ACHN (cell line): ENCODE results near the gene FHL2.
"Not testable (repeated sequence)": the region's sequence is repeated elsewhere in the genome, so short reads cannot be mapped to it uniquely, and the experiment has no call there.

Experiments used
- DNase-seq: peaks from one replicate; pipeline ENCODE4 v3.0.0-alpha.2; 2015
- in situ Hi-C: cut with HindIII; loops from 2 replicates; pipeline ENCODE4 v1.10.0; 2017; ENCODE audit warnings: low sequenced_read_pairs, low pct_ligation_motif_present, low pct_unique_long_range_greater_than_20kb

The FHL2 gene

DNA sequence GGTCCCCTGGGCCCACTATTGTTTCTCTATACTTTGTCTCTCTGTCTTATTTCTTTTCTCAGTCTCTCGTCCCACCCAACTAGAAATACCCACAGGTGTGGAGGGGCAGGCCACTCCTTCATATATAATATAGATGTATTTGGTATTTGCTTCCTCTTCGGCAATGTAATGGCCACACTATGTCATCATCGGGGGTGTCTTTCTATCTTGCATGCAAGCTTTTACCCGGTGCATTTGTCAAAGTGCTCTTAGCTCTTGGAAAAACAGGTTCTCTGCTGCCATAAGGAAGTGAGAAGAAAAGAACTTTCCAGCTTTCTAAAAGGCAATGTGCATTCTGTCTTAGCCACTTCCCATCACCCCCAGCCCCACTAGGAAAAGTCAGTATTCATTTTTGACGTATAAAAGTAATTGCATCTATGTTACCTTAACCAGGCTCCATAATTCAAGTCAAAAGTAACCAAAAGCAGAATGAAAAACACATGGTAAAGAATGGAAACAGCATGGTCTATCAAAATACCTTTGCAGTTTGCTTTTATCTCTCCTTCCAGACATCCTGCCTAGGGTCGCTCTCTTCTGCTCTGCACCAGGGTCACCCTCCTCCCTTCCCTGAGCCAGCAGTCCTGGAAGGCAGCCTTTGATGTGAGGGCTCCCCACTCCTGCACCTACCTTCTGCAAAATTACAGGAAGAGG lies 27.2 kb upstream of the FHL2 start:
- in situ Hi-C loops, result no loop called here
- no peak for DNase-seq

DNA sequence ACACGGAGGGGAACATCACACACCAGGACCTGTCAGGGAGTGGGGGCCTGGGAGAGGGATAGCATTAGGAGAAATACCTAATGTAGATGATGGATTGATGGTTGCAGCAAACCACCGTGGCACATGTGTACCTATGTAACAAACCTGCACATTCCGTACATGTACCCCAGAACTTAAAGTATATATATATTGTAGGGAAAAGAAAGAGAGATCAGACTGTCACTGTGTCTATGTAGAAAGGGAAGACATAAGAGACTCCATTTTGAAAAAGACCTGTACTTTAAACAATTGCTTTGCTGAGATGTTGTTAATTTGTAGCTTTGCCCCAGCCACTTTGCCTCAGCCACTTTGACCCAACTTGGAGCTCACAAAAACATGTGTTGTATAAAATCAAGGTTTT lies 26.0 kb upstream of the FHL2 start:
- in situ Hi-C loops, DNase-seq: not testable (repeated sequence)

DNA sequence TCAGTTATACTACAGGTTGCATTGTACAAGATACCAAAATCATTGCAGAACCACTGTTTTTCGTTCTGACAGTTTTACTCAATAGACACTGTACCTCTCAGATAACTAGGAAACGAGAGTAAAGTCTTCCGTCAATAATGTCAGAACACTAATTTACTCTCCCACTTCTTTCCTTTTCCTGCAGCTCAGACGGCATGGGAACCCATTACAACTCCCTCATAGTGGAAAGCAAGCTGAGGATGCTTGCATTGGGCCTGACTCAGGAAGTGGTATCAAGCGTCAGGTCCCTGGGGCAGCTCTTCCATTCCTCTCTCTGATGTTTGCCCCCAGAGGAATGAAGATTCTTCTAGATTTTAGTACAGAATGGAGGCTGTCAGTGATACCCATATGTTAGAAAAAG lies 23.9 kb upstream of the FHL2 start:
- in situ Hi-C loops, result no loop called here
- DNase-seq, result no peak

DNA sequence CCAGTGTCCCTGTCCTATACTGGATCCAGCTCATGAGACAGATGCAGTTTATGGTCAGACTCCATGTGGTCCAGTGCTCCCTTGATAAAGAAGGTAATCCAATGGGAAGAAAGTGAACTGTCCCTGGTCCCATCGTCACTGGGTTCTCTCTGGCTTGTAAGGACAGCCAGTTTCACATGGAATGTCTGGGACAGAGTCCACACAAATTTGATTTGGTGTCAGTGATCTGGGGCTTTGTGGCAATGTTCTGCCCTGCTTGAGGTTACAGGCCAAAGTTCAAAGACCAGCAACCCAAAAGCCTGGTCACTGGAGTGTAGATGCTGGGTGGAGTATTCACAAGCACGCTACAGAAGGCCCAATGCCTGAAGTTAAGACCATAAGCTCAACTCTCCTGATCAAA lies 22.2 kb upstream of the FHL2 start:
- no peak for DNase-seq
- in situ Hi-C loops, result no loop called here

DNA sequence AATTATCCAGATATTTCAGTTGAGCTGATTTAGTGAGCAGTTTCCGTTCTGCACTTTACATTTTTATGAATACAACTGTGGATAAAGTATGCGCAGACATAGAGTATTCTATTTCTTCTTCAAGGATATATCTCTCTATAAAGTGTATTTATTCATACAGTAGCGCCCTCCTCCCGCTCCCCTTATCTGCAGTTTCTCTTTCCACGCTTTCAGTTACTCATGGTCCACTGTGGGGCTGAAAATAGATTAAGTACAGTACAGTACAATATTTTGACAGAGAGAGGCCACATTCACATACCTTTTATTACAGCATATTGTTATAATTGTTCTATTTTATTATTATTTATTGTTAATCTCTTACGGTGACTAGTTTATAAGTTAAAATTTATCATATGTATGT lies 19.7 kb upstream of the FHL2 start:
- in situ Hi-C loops, result no loop called here
- no peak for DNase-seq

DNA sequence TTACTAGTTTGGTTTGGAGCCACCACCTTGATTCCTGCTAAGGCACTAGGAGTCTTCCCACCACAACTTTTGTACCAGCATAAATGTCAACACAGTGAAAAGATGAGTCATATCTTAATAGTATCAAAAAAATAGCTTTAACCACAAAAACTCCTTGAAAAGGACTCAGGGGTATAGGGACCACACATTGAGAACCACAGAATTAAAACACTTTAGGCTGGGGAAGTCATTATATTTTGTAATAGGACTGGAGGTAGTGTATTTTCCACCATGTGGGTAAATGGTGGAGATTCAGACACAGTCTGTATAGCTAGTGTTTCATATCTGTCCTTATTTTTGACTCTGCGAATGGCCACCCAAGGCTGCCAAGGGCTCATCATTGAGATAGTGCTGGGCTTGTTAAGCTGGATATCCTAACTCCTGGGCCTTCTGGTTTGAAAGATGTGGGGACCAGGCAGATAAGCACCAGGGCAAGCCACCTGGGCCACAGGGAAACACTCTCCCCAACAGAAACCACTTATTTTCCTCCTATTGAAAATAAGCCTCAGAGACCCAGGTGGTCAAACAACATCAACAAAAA lies 19.1 kb upstream of the FHL2 start:
- DNase-seq, result no peak

DNA sequence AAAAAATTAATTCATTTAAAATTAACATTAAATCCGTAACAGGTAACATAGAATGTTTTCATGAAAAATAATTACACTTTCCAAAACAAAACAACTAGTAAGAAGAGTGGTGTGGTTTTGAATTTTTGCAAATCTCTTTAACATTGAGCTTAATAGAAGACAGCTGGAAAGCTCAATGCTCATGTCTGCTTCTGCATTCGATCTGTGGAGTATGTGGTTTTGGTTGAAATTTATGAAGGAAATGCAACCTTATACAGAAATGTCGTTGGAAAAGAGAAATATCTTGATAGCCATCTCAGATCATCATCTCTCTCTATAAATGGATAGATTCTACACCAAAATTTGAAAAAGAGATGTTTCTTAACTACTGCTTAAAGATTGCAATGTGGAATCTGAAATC lies 17.3 kb upstream of the FHL2 start:
- in situ Hi-C loops, result no loop called here
- DNase-seq, result no peak

More for the DNA sequence above, 19.1 kb upstream of the FHL2 start:
- in situ Hi-C loops, result no loop called here

DNA sequence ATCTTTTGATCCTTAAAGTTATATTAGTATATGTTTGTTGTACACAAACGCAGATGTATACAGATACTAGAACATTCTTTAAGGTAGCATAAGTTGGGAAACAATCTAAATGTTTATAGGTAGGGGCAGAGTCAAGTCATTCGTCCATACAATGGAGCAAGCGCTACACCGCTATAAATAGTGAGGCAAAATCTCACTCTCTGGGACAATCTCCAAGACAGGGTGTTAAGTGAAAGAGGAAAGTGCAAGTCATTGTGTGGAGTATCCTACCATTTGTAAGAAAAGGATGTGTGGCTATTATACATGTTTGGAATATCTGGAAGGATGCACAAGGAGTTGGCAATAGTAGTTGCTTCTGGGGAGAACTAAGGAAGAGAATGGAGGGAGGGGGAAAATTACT lies 16.2 kb upstream of the FHL2 start:
- no peak for DNase-seq
- in situ Hi-C loops, result no loop called here

DNA sequence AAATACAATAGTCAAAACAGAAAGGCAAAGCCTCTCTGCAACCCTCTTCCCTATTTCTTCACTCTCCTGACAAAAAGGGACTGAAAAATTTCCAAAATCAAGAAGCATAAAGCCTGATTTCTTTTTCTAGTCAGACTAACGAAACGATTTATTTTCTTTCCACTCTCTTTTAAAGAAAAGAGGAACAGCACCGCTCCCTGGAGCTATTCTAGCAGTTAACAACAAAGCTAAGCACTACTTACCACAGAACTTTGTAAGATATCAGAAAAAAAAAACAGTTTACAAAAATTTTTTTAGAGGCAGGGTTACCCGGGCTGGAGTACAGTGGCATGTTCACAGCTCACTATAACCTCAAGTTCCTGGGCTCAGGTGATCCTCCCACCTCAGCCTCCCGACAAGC lies 14.4 kb upstream of the FHL2 start:
- DNase-seq, result no peak
- in situ Hi-C loops, result no loop called here

DNA sequence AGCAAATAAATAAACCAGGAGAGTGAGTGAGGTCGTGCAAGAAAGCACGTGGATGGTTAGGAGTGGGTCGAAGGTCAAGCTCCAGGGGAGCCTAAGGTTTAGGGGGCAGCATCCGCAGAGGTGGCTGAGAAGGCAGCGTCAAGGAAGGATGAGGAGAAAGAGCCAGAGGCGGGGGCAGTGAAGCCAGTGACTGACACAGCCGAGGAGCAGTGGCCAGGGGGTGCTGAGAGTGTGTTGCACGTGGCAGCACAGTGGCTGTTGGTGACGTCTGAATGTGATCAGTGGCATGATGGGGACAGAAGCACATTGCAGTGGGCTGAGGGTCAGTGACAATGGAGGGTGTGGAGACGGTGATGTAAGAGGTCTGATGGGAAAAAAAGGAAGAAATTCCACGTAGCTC lies 13.7 kb upstream of the FHL2 start:
- in situ Hi-C loops, result no loop called here
- DNase-seq, result no peak

DNA sequence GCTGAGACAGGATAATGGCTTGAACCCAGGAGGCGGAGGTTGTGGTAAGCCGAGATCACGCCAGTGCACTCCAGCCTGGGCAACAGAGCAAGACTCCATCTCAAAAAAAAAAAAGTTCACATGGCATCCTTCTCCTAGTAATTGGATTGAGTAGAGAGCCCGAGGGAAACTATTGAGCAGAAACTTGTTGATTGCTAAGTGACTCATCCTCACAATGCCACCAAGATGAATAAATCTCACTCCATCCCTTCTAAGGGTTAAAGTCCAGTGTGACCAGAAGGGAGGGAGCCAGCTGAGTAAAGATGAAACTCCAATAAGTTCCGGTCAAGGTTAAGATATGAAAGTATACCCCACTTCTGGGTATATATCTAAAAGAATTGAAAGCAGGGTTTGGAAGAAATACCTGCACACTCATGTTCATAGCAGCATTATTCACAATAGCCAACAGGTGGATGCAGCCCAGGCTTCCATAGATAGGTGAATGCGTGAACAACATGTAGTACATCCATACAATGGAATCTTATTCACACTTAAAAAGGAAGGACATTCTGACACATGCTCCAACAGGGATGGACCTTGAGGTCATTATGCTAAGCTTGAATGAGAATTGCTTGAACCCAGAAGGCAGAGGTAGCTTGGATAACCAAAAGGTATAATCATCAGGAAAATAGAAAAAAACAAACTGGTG lies 13.0 kb upstream of the FHL2 start:
- in situ Hi-C loops, result no loop called here
- no peak for DNase-seq

DNA sequence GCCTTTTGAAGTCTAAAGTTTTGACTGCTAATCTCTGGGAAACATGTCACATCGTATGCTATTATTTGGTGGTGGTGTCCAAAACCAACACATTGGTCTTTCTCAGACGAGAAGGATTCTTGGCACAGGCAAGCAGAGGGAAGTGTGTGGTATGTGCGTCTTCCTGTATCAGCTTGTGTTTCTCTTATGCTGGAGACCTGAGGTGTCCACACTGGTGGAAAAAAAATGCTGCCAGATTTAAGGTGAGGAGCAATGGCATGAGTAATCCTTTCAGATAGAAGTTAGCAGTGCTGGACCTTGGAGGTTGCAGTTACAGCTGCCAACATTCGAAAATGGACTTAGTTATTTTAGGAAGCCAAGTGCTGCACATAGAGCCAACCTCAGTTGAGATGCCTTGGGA lies 11.7 kb upstream of the FHL2 start:
- in situ Hi-C loops, result no loop called here
- DNase-seq, result no peak

DNA sequence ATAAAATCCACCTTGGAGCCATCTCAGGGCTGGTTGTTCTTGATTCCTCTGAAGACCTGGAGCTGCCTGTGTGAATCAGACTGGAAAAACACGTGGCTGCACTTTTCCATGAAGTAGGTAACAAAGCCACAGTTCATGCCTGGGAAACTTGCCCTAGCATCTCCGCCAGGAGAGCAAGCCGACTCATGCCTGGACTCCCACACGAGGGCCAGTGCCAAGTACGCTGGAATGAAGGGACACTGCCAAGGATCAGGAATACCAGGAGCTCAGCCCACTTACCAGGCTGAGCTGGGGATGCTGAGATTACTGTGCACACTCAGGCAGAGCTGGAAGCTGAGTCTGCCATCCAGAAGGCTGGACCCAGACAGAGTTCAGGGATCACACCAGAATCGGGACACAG lies 10.9 kb upstream of the FHL2 start:
- in situ Hi-C loops, result no loop called here
- DNase-seq, result peak; percentile 84

DNA sequence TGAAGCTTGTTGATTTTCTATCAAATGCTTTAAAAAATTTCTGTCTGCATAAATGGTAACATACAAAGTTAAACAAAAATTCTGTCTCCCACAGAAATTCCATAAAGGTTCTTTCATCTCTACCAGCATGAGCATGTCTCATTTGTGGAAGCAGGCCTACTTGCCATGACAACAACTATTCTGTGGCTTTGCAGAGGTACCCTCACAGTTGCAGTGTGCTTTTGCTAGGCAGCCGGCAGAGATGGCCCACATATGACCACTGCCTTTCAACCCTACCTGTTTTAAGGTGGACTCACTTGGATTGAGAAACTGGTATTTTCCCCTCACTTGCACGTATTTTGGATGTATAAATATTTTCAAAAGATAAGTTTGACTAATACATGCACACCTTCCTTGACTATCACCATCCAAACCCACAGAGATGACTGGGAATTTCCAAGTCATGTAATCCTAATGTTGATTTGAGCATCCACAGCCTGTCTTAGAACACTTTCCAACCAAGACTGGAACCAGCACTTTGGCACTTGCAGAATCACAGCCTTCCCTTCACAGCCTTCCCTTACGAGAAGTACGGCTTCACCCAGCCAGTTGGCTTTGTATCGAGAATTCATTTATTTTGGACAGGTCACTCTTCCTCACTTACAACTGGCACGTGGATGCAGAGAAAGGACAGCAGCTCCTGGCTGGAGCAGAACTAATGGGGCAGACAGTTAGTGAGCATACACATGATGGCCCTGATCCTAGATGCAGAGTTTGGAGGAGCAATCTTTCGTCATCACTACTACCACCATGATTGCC lies 9.3 kb upstream of the FHL2 start:
- DNase-seq, result no peak
- in situ Hi-C loops, result no loop called here

DNA sequence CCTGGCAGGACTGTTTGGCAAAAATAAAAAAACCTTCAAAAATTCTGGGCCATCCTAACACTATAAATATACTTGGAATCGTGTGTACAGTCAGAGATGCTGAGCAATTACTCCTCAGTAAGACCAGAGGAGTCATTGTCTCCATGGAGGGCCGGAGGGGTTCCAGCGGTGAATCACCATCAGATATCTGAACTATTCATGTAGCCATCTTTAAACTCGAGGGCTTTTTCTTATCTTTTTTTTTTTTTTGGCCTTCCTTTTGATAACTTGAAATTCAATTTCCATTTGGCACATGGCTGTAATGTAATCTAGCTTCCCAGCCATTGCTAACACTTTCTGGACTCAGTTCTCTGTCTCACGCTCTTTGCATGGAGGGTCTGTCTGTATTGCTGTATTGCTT lies 7.4 kb upstream of the FHL2 start:
- no peak for DNase-seq
- in situ Hi-C loops, result no loop called here

DNA sequence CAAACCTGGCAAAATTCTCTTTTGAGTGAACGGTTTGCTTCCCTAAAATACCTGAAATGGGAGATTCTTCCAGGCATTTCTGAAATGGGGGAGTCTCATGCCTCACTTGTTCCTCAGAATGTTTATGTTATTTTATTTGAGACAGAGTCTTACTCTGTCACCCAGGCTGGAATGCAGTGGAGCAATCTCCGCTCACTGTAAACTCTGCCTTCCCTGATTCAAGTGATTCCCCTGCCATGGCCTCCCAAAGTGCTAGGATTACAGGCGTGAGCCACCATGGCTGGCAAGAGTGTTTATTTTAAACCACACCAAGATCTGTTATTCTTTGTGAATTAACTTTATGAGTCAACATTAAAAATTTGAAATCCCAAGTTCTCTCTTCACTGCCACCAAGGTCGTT lies 6.4 kb upstream of the FHL2 start:
- in situ Hi-C loops, result no loop called here
- DNase-seq, result peak; percentile 61

DNA sequence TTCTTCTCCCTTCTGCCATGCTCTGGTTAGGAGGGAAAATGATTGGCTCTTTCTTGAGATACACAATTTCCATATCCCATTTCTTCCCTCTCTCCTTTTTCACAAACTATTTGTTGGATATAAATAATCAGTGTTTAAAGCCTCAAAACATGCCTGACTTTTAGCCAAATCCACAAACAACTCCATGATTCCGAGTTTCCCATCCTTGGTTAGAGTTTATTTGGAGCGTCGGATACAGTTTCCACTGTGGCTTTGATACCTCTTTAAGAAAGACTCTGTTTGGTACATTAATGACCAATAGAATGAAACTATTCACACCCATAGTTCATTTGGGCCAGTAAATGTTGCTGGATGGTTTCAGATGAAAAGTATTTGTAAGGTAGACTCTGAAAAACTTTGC lies 5.9 kb upstream of the FHL2 start:
- DNase-seq, result no peak
- in situ Hi-C loops, result no loop called here

DNA sequence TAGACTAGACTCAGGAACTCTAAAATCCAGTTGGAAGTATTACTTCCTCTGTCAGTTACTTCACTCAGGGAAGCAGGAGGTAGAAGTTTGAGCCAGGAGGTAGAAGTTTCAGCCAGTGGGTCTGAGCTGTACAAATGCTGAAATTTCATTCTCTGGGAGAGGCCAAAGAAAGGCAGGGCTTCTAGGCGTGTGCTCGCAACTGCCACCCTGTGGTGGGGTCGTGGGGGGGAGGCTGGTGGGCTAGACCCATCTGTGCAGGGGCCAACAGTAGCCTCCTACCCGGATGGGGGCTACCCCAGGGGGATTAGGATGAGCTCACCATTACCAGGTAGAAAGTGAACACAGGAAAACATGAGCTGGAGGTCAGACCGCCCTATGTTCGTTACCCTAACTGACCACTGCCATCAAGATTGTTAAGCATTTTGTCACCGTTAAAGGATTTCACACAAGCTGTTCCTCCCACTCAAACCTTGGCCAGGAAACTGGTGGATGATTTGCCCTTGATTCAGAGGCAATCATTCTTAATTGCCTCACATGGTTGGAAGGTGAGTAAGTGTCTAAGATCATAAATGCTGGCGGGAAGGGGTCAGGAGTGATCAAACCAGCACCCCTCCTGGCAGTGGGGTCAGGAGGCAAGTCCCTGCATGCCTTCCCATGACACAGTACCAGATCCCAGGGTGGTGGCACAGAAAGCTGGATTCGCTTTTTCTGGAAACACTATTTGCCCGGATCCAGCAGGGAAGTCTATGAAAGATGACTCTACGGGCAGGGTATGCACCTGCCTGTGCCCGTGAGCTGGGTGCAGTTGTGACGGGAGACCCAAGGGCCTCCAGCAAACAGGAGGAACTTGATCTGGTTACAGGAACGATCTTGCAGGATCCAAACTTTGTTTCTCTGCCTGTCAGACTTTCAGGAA lies 5.2 kb upstream of the FHL2 start:
- DNase-seq, result peak; percentile 99
- in situ Hi-C loops, result no loop called here
